SJCRH30 (cell line): ENCODE data around the gene PROSER2. TPM values are rescaled to one million over a fixed set of nuclear protein-coding genes. Genes with fewer than 3 reads are reported as not detected.

ENCODE experiments used
- DNase-seq, 2 experiments: peaks; one replicate each; pipeline ENCODE4 v3.0.0-alpha.2; 2015 to 2020
- H3K27ac ChIP-seq: fragments of 250-450 bp; sonication (Bioruptor Pico); 2 replicates; pipeline ENCODE4 v1.5.1; 2020; ENCODE audit warnings: mild to moderate bottlenecking, moderate library complexity
- H3K27me3 ChIP-seq: fragments of 250-450 bp; sonication (Bioruptor Pico); 2 replicates; pipeline ENCODE4 v1.5.1; 2020; ENCODE audit warnings: mild to moderate bottlenecking, moderate library complexity
- H3K36me3 ChIP-seq: fragments of 250-450 bp; sonication (Bioruptor Pico); 2 replicates; pipeline ENCODE4 v1.5.1; 2020; ENCODE audit warnings: mild to moderate bottlenecking, moderate library complexity
- H3K4me1 ChIP-seq: fragments of 250-450 bp; sonication (Bioruptor Pico); 2 replicates; pipeline ENCODE4 v1.5.1; 2020; ENCODE audit warnings: mild to moderate bottlenecking, moderate library complexity
- H3K4me3 ChIP-seq: fragments of 250-450 bp; sonication (Bioruptor Pico); 2 replicates; pipeline ENCODE4 v1.5.1; 2020; ENCODE audit warnings: mild to moderate bottlenecking, moderate library complexity
- H3K9me3 ChIP-seq: fragments of 250-450 bp; sonication (Bioruptor Pico); replicated peaks from 2 replicates; pipeline ENCODE4 v1.5.1; 2020; ENCODE audit warnings: mild to moderate bottlenecking, moderate library complexity
- total RNA-seq: library from RNA; depleted of rRNA; stranded (reverse); fragments of >200 nt; shearing (Covaris generic); gene quantifications from 2 replicates; pipeline ENCODE4 v1.2.3, GENCODE V29; 2014

The PROSER2 gene
- total RNA-seq, 1 experiment from 2014 or later: 10.7 TPM

DNA sequence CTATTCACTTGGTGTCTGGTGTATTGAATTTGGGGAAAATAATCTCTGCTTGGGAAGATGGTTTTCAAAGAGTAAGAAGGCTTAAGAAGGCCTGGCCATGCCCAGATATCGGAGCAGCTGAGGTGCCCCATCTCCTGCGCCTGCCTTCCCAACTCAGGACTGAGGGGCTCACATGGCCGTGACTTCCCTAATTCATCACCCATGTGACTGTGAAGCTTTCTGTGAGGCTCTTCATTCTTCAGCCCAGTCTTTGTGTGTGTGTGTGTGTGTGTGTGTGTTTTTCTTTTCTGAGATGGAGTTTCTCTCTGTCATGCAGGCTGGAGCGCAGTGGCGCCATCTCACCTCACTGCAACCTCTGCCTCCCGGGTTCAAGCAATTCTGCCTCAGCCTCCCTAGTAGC is 53.2 kb downstream of the PROSER2 start:
- Histone ChIP-seq H3K27ac (peak overlapping the region; percentile 40; the same call in 1 of the 2 replicates), H3K27me3 (no peaks in the 10 kb centered on the region)
- DNase-seq: no peak

DNA sequence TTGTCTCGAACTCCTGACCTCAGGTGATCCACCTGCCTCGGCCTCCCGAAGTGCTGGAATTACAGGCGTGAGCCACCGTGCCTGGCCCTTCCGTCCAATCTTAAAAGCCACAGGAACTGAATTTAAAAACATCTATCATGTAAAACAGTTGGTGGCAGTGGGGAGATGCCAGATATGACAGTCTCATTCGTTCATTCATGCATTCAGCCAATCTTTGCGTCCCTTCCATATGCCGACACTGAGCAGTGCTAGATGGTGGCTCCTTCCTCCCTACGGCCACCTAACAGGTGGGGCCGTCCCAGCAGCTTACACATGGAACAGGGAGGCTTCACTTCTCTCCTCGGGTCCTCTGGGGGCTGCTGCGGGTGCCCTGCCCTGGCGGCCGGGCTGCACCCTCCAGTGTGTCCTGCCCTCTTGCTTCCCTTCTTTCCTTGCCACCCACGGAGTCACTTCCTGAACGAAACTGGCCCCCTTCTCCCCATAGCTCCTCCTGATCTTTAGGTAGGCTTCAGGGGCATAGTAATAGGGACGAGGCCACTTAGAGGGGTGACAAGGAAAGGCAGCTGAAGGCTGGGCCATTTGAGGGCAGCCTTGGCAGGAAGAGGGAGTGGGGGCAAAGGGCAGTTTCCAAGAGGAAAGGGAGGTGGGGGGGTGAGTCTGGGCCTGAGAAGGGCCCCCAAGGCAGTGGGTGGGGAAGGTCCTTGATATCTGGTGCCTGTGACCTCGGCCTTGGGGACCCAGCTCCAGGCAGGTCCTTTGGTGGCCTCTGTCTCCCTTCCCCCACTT is 53.8 kb downstream of the PROSER2 start:
- Histone ChIP-seq H3K9me3 (no peaks in the 10 kb centered on the region), H3K36me3 (no peaks in the 10 kb centered on the region), H3K27me3 (no peaks in the 10 kb centered on the region), H3K27ac (no peak overlapping the region), H3K4me3 (no peak overlapping the region), H3K4me1 (peaks cover 18% of the 10 kb centered on the region)
- DNase-seq: no peak

More for the DNA sequence above, 53.2 kb downstream of the PROSER2 start:
- 0 out of 2 replicates have a peak, but pooled peaks cover under 1% of the 10 kb centered on the region for H3K36me3 ChIP-seq
- H3K4me1 ChIP-seq: peaks cover 18% of the 10 kb centered on the region
- no peaks in the 10 kb centered on the region for H3K9me3 ChIP-seq
- no peak overlapping the region for H3K4me3 ChIP-seq

DNA sequence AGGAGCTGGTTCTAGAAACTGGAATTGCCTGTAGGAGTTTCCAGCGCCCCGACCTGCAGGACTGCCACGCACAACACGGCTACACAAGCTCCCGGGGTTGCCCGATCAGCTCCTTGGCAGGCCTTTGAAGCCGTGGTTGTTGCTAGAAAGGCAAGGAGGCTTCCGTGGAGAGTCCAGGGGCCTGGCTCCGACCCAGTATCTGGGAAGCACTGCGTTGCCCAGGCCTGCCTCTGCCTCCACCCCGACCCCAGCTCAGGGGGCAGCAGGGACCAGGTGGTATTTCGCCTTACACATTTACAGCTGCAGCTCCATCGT is 54.4 kb downstream of the PROSER2 start:
- Histone ChIP-seq H3K27me3 (no peaks in the 10 kb centered on the region), H3K9me3 (no peaks in the 10 kb centered on the region)

DNA sequence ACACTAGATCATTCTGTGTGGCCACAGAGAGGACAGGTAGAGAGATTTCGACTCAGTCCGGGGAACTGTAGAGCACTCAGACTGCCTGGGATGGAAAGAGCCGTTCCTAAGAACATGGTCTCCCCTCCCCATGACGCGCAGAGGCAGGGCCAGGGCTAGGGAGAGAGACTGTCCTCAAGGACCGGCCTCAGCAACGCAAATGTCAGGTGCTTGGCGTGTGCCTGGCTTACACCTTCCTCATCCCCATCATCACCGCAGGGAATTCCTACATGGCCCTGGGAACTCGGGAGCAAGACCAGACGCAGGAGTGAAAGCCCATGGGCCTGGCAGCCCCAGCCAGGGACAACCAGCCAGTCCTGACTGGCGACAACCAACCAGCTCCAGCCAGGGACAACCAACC is 55.6 kb downstream of the PROSER2 start:
- H3K27me3 ChIP-seq: no peaks in the 10 kb centered on the region
- H3K9me3 ChIP-seq: no peaks in the 10 kb centered on the region
- no peak for DNase-seq
- no peak overlapping the region for H3K4me3 ChIP-seq
- H3K36me3 ChIP-seq: no peaks in the 10 kb centered on the region
- H3K27ac ChIP-seq: no peak overlapping the region
- peaks cover 18% of the 10 kb centered on the region for H3K4me1 ChIP-seq

More for the DNA sequence above, 54.4 kb downstream of the PROSER2 start:
- H3K4me3 ChIP-seq: no peak overlapping the region
- no peaks in the 10 kb centered on the region for H3K36me3 ChIP-seq
- peaks cover 18% of the 10 kb centered on the region for H3K4me1 ChIP-seq
- H3K27ac ChIP-seq: no peak overlapping the region
- no peak for DNase-seq

DNA sequence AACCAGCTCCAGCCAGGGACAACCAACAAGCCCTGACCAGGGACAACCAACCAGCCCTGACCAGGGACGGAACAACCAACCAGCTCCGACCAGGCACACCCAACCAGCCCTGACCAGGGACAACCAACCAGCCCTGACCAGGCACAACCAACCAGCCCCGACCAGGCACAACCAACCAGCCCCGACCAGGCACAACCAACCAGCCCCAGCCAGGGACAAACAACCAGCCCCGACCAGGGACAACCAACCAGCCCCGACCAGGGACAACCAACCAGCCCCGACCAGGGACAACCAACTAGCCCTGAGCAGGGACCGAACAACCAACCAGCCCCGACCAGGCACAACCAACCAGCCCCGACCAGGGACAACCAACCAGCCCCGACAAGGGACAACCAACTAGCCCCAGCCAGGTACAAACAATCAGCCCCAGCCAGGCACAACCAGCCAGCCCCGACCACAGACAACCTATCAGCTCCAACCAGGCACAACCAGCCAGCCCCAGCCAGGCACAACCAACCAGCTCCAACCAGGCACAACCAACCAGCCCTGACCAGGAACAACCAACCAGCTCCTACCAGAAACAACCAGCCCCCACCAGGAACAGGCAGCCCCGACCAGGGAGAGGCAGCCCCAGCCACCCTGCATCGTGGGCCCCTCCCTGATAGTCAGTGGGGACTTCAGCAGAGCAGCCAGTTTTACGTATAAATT is 56.4 kb downstream of the PROSER2 start:
- DNase-seq: no peak
- H3K27ac ChIP-seq: no peak overlapping the region
- H3K36me3 ChIP-seq: no peaks in the 10 kb centered on the region
- no peaks in the 10 kb centered on the region for H3K27me3 ChIP-seq
- no peaks in the 10 kb centered on the region for H3K9me3 ChIP-seq
- H3K4me3 ChIP-seq: no peak overlapping the region
- H3K4me1 ChIP-seq: peaks cover 18% of the 10 kb centered on the region

DNA sequence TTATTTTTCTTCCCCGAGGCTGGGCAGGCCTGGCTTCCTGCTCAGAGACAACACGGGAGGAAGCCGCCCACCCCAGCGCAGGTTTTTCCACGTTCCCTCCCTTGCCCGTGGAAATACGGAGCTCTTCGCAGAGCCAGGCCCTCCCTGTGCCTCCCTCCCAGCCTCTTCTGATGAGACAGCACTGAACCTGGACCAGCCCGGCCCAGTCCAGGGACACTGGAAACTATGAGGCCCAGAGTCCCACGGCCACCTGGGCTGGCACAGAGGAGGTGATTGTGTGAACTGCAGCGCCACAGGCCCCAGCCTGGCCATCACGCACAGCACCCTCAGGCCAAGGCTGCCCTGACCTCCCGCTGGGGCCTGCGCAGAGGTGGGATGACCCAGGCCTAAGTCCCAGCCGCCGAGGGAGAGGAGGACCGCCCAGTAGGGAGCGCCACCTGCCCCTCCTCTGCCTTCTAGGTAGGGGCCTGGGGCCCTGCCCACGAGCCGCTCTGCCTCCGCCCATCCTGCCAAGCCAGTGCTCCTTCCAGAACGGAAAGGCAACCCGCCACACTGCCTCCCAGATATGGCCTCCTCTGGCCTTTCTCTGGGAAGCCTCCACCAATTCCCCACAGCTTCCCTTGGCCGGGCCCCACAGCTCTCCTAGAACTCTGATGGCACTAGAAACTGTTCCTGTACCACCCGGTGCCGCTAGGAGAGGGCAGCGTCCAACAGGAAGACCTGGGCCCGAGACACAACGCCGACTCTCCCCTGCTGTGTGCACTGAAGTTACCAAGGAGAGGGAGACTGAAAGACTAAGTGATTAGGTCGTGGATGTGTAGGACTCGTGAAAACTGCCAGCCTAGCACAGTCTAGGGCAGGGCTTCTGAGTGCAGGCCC is 57.2 kb downstream of the PROSER2 start:
- no peaks in the 10 kb centered on the region for H3K9me3 ChIP-seq
- no peak for DNase-seq
- H3K27me3 ChIP-seq: no peaks in the 10 kb centered on the region
- no peak overlapping the region for H3K27ac ChIP-seq
- no peak overlapping the region for H3K4me3 ChIP-seq
- H3K36me3 ChIP-seq: no peaks in the 10 kb centered on the region
- H3K4me1 ChIP-seq: peaks cover 14% of the 10 kb centered on the region

DNA sequence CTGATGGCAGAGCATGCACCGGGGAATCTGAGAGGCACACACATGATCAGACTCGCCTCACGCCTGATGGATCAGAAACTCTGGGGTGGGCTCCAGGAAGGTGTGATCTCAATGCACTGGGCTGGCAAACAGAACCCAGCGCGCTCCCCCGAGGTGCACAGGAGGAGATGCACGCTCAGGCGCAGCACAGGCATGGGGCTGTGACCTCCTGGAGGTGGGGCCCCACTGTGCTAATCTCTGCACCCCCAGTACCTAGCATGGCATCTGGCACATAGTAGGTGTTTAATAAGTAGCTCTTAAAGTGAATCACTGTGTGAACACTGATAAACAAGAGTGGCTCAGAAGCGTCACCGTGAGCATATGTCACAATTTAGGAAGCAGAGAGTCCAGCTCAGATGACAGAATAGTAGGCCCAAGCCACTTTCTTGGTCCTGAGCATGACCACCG is 57.9 kb downstream of the PROSER2 start:
- H3K9me3 ChIP-seq: no peaks in the 10 kb centered on the region
- no peak overlapping the region for H3K27ac ChIP-seq
- peaks cover 9% of the 10 kb centered on the region for H3K4me1 ChIP-seq
- H3K36me3 ChIP-seq: no peaks in the 10 kb centered on the region
- H3K27me3 ChIP-seq: no peaks in the 10 kb centered on the region
- DNase-seq: no peak
- no peak overlapping the region for H3K4me3 ChIP-seq

DNA sequence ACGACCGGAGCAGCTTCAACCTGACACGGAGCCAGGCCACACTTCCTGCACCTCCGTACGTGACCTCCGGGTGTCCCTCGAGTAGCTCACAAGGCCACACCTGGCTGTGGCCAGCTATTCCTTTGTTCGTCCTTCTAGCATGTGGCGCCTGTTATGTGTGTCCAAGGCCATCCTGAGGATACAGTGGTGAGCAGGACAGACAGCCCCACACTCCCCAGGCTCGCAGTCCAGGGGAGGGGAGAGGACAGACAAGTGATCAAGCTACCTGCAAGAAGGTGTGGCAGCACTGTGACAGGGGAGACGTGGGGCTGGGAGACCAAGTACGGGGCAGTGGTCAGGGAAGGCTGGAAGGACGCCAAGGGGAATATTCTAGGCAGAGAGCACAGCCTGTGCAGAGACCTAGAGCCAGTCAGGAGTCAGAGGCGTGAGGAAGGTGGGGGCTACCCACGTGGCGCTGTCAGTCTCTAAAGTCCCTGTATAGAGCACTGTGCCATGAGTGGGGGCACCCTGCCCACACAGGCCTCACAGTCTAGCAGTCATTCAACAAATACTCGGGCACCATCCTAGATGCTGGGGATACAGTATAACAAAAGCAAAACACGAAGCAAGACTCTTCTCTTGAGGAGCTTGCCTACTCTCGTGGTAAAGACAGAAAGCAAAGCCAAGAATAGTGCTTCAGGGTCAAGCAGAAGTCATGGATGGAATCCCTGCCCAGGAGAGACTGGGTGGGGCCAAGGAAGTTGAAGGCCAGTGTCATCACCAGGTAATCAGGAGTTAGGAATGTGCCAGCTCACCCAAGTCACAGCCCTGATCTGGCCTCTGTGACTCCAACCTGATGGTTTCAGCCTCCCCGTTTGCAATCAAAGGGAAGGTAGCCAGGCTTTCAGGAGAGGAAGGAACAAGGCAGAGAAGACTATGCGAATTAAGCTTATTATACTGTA is 58.6 kb downstream of the PROSER2 start:
- H3K4me3 ChIP-seq: no peak overlapping the region
- H3K9me3 ChIP-seq: no peaks in the 10 kb centered on the region
- H3K4me1 ChIP-seq: peaks cover 6% of the 10 kb centered on the region
- H3K27me3 ChIP-seq: no peaks in the 10 kb centered on the region
- DNase-seq: no peak
- H3K27ac ChIP-seq: no peak overlapping the region
- H3K36me3 ChIP-seq: no peaks in the 10 kb centered on the region

DNA sequence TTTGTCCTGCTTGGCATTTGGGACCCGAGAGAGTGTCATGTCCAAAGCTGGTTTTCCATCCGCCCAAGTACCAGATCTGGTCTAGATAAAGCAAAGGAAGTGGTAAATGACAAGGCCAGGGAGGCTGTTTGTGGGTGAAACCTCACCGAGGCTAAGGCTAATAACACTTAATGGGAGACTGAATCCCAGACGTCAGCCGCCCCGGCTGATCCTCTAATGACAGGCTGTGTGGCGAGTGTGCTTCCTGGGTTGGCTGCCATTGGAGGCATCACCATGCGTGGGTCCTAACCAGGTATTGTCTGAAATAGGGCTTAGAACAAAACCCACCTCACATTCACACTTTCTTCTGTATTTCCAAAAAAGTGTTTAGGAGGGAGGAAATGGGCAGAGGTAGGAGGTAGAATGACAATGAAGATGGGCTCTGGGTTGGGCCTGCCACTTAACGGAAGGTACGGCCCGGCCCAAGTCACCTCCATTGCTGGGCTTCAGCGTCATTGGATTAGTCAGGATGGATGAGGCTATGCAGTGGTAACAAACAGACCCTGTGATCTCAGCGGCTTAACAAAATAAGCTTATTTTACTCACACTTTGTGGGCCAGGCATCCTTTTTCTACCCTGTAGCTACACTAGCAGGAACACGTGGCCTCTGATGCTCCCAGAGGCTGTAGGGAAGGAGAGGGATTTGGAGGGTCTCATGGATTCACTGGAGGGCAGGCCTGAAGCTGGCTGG is 59.7 kb downstream of the PROSER2 start:
- no peaks in the 10 kb centered on the region for H3K36me3 ChIP-seq
- H3K27ac ChIP-seq: no peak overlapping the region
- DNase-seq: no peak
- H3K4me3 ChIP-seq: no peak overlapping the region
- H3K4me1 ChIP-seq: peaks cover 13% of the 10 kb centered on the region
- H3K27me3 ChIP-seq: no peaks in the 10 kb centered on the region
- no peaks in the 10 kb centered on the region for H3K9me3 ChIP-seq

DNA sequence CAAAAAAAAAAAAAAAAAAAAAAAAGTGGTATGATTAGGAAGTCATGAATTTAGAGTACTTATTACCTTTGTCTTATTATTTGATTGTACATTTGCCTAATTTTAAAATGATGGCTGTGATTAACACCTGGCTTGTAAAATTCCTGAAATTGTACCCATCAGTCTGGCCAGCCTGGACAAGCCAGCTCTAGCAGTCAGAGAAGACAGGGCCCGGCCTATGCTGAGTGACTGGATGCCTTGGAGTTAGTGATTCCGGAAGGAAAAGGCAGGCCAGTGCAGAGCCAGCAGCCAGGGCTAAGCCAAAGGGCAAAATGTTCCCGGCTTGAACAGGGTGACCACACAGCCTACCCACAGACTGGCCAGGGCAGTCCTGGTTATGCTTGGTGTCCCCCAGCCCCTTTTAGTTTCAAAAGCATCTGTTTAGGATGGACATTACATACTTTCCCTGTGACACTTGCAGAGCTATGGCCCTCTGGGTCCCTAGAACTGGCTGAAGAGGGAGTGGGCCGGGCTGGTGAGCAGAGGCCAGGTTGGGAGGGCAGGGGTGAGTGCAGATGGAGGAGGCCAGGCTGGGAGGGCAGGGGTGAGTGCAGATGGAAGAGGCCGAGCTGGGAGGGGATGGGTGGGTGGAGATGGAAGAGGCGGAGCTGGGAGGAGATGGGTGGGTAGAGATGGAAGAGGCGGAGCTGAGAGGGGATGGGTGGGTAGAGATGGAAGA is 61.7 kb downstream of the PROSER2 start:
- H3K4me3 ChIP-seq: no peak overlapping the region
- peaks cover 16% of the 10 kb centered on the region for H3K4me1 ChIP-seq
- no peaks in the 10 kb centered on the region for H3K9me3 ChIP-seq
- no peak for DNase-seq
- H3K27ac ChIP-seq: no peak overlapping the region
- H3K36me3 ChIP-seq: no peaks in the 10 kb centered on the region
- H3K27me3 ChIP-seq: no peaks in the 10 kb centered on the region

DNA sequence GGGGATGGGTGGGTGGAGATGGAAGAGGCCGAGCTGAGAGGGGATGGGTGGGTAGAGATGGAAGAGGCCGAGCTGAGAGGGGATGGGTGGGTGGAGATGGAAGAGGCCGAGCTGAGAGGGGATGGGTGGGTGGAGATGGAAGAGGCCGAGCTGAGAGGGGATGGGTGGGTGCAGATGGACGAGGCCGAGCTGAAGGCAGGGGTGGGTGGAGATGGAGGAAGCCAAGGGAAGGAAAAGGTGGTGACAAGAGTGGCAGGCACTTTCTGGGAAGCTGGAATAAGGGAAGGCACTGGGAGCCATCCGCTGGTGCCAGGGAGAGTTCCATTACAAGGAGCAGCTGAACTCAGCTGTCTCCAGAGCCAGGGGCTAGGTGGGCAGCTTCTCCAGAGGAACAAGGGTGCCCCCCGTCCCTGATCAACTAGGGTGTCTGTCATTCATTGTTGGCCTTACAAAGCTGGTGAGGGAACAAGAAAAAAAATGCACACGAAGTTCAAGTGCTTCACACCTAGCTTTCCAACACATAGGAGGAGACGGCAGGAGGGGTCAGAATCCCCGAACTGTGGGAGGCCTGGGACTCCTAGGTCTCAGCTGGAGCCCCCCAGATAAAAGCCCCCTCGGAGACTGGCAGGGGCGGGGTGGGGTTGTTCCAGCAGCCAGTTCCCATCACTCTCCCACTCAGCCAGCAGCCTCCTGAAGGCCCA is 62.4 kb downstream of the PROSER2 start:
- Histone ChIP-seq H3K9me3 (no peaks in the 10 kb centered on the region), H3K36me3 (no peaks in the 10 kb centered on the region), H3K4me1 (peaks cover 16% of the 10 kb centered on the region), H3K4me3 (no peak overlapping the region), H3K27me3 (no peaks in the 10 kb centered on the region), H3K27ac (no peak overlapping the region)
- DNase-seq: no peak

DNA sequence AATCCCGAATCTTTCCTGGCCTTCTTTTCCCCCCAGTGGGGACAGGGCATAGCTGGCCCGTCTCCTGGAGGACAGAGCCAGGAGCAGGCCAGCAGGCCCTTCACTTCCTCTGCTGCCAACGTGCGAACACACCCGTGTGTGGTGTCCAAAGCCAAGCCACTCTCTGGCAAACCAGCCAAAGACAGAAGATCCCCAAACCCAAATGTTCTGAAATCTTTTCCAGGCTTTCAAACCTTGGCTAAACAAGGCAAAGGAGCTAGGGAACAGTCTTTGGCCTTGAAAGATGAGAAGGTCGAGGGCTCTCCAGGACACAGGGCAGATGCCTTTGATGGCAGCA is 63.0 kb downstream of the PROSER2 start:
- Histone ChIP-seq H3K36me3 (no peaks in the 10 kb centered on the region), H3K27me3 (no peaks in the 10 kb centered on the region), H3K4me1 (peaks cover 16% of the 10 kb centered on the region), H3K27ac (no peak overlapping the region), H3K4me3 (no peak overlapping the region), H3K9me3 (no peaks in the 10 kb centered on the region)
- DNase-seq: no peak

DNA sequence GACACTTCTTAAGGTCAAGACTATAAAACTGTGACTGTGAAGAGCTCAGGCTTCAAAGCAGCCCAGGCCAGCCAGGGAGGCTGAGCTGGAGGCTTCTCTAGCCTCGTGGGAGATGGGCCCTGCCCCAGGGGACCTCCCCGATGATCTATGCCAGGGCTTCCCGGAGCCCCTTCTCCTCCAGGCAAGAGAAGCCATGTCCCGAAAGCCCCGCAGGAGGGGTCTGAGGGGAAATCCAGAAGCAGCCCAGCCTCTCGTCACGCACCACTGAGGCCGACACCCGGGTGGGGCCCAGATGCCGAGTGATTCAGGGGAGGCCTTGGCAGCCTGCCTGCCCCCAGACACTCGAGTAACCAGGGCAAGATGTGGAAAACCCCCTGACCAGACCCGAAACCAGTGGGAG is 63.7 kb downstream of the PROSER2 start:
- H3K27ac ChIP-seq: peak overlapping the region; percentile 55
- H3K4me3 ChIP-seq: no peak overlapping the region

More for the DNA sequence above, 63.7 kb downstream of the PROSER2 start:
- peaks cover 16% of the 10 kb centered on the region for H3K4me1 ChIP-seq
- H3K9me3 ChIP-seq: no peaks in the 10 kb centered on the region
- no peaks in the 10 kb centered on the region for H3K36me3 ChIP-seq
- no peak for DNase-seq
- H3K27me3 ChIP-seq: no peaks in the 10 kb centered on the region
